LNCaP clone FGC (cell line): ENCODE data around the gene ATP10B.

Source experiments
- DNase-seq: peaks from one replicate; pipeline ENCODE4 v3.0.0-alpha.2; 2011; ENCODE audit warnings: low read depth
- H3K4me3 ChIP-seq: 2 replicates; pipeline ENCODE4 v1.5.1; 2011; ENCODE audit warnings: mild to moderate bottlenecking, low read depth, low read length, control low read depth
- CTCF ChIP-seq: IDR thresholded peaks from 2 replicates; pipeline ENCODE4 v1.5.1; 2012; ENCODE audit warnings: mild to moderate bottlenecking; ENCODE audit not compliant: control insufficient read depth, insufficient read depth; ENCODE audit errors: extremely low read depth

The ATP10B gene

GRCh38 chr5:160628619-160628968 is 223.4 kb downstream of the ATP10B start:
- no peak for DNase-seq
- no peak for TF ChIP-seq CTCF
- H3K4me3 ChIP-seq = no peak overlapping the region

GRCh38 chr5:160627921-160628618 is 223.9 kb downstream of the ATP10B start:
- H3K4me3 ChIP-seq = no peak overlapping the region
- DNase-seq = no peak
- TF ChIP-seq CTCF = no peak

- DNase-seq = no peak
- no peak for TF ChIP-seq CTCF
- no peak overlapping the region for H3K4me3 ChIP-seq
Measured at GRCh38 chr5:160626322-160626721, 225.7 kb downstream of the ATP10B start.

- no peak overlapping the region for H3K4me3 ChIP-seq
- no peak for TF ChIP-seq CTCF
Measured at GRCh38 chr5:160621526-160621925, 230.5 kb downstream of the ATP10B start.

GRCh38 chr5:160620401-160620800 is 231.6 kb downstream of the ATP10B start:
- H3K4me3 ChIP-seq = no peak overlapping the region
- TF ChIP-seq CTCF = no peak
- DNase-seq = no peak

More at GRCh38 chr5:160621526-160621925, 230.5 kb downstream of the ATP10B start:
- DNase-seq = no peak

- H3K4me3 ChIP-seq = no peak overlapping the region
- TF ChIP-seq CTCF = no peak
- DNase-seq = no peak
Measured at GRCh38 chr5:160619381-160619780, 232.6 kb downstream of the ATP10B start.

GRCh38 chr5:160618286-160618685 is 233.7 kb downstream of the ATP10B start:
- TF ChIP-seq CTCF = no peak
- H3K4me3 ChIP-seq = no peak overlapping the region
- no peak for DNase-seq
